ENCODE data around the gene MYCBPAP.

Gene MYCBPAP

DNA sequence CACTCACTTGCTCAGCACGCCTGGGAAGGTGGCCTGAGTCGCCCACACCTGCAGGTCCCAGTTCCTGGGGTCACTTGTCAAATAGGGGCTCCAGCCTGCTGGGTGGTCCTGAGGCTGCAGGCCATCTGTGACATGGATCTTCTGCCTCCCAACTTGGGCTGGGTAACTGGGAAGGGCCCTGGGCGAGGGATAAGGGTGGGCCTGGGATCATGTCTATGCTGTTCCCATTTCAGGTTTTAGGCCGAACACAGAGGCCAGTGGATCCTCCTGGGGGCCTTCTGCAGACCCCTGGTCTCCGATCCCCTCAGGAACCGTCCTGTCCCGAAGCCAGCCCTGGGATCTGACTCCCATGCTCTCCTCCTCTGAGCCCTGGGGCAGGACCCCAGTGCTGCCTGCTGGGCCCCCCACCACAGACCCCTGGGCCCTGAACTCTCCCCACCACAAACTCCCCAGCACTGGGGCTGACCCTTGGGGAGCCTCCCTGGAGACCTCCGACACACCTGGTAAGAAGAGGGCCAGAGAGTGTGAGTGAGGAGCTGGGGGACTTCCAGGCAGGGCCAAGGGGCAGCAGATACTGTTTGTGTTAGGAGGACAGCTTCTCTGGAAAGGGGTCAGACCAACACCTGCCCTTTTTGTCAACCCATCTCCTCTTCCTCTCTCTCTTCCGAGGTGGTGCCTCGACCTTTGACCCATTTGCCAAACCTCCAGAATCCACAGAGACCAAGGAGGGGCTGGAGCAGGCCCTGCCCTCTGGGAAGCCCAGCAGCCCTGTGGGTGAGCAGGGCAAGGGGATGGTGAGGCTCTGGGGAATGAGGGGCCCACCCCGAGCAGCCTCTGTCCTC lies 32.5 kb downstream of the MYCBPAP start:
- no peak for DNase-seq

- no peak for DNase-seq
Measured at GRCh38 chr17:50541402-50541715, 33.1 kb downstream of the MYCBPAP start.

GRCh38 chr17:50541716-50542688 lies 33.8 kb downstream of the MYCBPAP start:
- peak; percentile 29 for DNase-seq

GRCh38 chr17:50542795-50543774 lies 34.8 kb downstream of the MYCBPAP start:
- no peak for DNase-seq

DNA sequence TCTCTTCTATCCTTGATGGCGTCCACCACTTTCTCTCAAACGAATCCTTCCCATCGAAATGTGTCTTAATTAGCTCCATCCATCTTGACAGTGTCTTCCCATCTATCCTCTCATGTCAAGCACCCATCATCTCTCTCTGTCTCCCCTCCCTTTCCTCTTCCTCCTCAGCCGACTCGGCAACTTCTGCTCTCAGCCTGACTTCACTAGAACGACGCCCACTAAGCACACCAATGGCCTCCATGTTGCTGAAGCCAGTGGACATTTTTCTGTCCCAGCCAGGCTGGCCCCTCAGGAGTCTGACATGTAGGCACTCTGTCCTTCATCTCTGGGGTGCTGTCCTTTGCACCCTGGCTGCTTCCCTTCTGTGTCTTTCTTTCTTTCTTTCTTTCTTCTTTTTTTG lies 36.3 kb downstream of the MYCBPAP start:
- no peak for DNase-seq

- DNase-seq: no peak
Measured at GRCh38 chr17:50545311-50545710, 37.1 kb downstream of the MYCBPAP start.

GRCh38 chr17:50546701-50547034 lies 38.4 kb downstream of the MYCBPAP start:
- no peak for DNase-seq

- peak; percentile 65 for DNase-seq
Measured at GRCh38 chr17:50547035-50547735, 38.9 kb downstream of the MYCBPAP start, which contains the start of gene SPATA20. Gene SPATA20 (plus strand): TSS chr17:50547174. CDS start chr17:50547209, 35 bp downstream.

DNA sequence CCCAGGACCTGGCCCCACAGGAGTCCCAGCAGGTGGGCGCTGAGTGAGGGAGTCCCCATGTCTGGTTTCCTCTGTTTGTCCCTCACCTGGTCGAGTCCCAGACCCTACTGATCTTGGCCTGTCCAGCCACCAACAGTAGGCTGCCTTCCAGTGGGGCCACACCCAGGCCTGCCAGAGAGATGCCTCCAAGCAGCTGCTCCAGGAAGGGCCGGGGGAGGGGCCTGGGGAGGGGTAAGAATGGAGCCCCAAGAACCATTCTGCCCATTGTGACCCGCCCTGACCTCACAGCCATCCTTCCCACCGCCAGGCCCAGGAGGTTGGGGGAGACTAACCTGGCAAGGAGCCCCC lies 39.5 kb downstream of the MYCBPAP start:
- DNase-seq: no peak

DNA sequence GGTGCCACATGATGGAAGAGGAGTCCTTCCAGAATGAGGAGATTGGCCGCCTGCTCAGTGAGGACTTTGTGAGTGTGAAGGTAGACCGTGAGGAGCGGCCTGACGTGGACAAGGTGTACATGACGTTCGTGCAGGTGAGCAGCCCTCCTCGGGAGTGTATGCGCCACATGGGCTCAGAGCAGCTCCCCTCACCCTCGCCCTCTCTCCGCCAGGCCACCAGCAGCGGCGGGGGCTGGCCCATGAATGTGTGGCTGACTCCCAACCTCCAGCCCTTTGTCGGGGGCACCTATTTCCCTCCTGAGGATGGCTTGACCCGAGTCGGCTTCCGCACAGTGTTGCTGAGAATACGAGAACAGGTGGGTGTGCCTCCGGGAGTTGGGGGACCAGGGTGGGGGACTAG lies 40.6 kb downstream of the MYCBPAP start:
- no peak for DNase-seq

DNA sequence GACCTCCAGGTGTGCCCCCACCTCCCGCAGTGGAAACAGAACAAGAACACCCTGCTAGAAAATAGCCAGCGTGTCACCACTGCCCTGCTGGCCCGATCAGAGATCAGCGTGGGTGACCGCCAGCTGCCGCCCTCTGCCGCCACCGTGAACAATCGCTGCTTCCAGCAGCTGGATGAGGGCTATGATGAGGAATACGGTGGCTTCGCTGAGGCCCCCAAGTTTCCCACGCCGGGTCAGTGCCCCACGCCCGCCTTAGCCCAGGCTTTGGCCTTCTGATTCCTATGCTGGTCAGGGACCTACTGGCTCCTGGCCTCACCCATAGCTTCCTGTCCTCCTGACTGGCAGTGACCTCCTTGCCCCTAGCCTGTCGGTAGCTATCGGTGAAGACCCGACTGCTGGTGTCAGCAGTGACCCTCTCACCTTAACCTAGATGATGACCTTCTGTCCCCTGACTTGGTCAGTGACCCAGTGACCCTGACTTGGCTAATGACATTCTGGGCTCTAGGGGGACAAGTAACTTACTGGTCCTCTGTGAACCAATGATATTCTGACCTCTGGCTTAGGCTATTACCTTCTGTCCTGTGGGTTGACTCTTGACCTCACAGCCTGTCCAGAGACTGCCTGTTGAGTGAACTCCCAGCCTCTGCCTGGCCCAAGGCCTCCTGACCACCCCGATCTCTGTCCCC lies 41.2 kb downstream of the MYCBPAP start:
- DNase-seq: no peak

DNA sequence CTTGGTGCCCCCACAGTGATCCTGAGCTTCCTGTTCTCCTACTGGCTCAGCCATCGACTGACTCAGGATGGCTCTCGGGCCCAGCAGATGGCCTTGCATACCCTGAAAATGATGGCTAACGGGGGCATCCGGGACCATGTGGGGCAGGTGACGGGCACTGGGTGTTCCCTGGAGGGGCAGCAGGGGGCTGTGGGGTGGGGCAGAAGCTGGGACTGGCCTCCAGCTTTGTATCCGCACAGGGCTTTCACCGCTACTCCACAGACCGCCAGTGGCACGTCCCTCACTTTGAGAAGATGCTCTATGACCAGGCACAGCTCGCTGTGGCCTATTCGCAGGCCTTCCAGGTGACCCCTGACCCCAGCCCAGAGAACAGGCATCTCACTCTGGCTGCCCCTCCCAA lies 41.7 kb downstream of the MYCBPAP start:
- no peak for DNase-seq

GRCh38 chr17:50550661-50551432 lies 42.6 kb downstream of the MYCBPAP start:
- no peak for DNase-seq

DNA sequence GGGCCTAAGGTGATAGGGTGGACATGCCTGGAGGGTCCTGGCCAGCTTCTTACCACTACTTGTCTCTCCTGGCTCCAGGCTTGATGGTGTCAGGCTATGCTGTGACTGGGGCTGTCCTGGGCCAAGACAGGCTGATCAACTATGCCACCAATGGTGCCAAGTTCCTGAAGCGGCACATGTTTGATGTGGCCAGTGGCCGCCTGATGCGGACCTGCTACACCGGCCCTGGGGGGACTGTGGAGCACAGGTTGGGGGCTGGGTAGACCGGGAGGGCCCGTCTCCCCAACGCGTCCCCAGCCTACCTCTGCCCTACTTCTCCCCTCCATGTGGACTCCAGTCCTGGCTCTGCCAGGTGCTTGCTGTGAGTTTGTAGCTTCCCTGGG lies 43.2 kb downstream of the MYCBPAP start:
- no peak for DNase-seq

DNA sequence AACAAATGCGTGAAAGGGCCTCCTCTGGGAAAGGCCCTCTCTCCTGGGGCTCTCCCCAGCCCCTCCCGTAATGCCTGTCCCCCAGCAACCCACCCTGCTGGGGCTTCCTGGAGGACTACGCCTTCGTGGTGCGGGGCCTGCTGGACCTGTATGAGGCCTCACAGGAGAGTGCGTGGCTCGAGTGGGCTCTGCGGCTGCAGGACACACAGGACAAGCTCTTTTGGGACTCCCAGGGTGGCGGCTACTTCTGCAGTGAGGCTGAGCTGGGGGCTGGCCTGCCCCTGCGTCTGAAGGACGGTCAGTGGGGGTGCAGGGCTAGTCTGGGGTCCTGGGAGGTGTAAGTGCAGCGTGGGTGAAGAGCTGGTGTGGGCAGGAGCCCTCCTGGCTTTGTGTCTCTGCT lies 43.6 kb downstream of the MYCBPAP start:
- DNase-seq: no peak

- no peak for DNase-seq
Measured at GRCh38 chr17:50554201-50554600, 46.0 kb downstream of the MYCBPAP start.

DNA sequence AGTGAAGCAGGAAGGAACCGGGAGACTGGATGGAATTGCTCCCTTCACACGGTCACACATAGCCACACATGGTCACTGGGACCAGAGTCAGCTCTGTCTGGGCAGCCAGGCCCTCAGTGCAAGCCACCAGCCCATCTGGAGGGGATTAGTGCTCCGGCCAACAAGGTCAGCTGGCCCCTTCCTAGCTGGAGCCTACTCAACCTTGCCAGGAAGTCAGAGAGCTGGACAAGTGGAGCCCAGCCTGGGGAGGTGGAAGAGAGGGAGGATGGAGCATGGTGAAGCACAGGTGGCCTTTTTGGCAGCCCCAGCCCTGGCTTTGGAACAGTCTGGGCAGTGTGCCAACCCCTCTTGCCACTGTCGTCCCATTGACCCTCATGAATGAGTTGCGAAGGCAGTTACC lies 48.6 kb downstream of the MYCBPAP start:
- no peak for DNase-seq

DNA sequence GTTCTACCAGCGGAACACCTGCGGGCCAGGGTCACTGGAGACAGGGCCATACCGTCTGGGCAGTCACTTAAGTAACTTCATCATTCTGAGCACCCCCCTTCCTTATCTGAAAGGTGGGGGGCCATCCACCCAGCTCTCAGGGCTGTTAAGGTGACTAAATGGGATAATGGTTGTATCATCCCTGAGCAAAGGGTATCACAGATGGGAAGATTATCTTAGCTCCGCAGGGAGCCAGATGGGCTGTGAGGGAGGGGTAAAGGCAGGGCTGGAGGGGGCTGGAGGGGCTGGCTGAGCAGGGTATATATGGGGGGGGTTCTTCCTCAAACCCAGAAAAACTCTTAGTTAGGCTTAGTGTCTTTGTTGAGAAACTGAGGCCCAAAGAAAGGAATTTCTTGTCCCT lies 49.4 kb downstream of the MYCBPAP start:
- DNase-seq: no peak

DNA sequence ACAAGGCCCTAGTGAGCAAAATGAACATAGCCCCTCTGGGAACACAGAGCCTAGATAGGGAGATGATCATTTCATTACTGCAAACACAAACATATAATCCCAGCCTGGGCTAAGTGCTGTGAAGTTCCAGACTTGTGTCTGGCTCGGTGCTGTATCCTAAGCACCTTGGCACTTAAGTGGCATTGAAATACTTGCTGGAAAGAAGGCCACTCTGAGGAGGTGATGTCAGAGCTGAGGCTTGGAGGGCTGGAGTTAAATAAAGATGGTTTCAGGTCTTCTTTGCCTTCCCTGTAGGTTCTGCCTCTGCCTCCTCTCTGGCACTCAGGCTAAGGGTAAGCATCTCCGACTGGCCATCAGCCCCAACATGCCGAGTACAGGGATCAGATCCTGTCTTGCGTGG lies 49.9 kb downstream of the MYCBPAP start:
- no peak for DNase-seq

GRCh38 chr17:50558581-50558940 lies 50.3 kb downstream of the MYCBPAP start:
- DNase-seq: no peak
